Activated T-cell treated with anti-CD3 and anti-CD28 coated beads for 24 hours (primary cell): Measurements from ENCODE around the gene ZNF467.

Experiments used
- DNase-seq: peaks from one replicate; pipeline ENCODE4 v3.0.0-alpha.2; 2020; ENCODE audit warnings: low read depth

The ZNF467 gene

GRCh38 chr7:149808311-149808710 is 34.9 kb upstream of the ZNF467 start:
- no peak for DNase-seq

DNA sequence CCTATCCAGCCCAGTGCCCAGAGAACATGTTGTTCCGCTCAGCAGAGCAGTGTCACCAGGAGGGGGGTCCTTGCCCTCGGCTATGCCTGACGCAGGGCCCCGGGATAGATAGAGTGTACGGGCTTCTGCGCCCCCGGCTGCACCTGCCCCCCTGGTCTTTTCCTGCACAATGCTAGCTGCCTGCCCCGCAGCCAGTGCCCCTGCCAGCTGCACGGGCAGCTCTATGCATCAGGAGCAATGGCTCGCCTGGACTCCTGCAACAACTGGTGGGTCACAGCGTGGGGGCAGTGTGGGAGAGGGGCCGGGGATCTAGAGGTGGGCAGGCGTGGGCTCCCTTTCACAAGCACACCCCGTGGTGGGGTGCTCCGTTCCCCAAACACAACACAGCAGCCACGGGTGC is 33.3 kb upstream of the ZNF467 start:
- no peak for DNase-seq

DNA sequence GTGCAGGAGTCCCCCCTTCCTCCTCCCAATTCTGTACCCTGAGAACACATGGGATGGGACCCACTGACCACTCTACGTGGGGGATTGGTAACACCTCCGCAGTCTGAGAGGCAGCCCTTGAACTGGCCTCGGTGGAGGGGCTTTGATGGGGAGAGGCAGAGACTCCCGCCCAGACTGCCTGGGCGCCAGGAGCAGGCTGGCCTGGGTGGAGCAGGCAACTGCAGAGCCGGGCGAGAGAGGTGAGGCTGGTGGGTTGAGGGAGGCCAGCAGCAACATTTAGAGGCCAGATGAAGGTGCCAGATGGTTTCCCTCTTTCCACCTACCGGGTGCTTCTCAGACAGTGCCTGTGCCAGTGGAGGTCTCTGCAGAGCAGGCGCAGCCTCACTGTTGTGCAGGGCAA is 30.7 kb upstream of the ZNF467 start:
- DNase-seq, result no peak

DNA sequence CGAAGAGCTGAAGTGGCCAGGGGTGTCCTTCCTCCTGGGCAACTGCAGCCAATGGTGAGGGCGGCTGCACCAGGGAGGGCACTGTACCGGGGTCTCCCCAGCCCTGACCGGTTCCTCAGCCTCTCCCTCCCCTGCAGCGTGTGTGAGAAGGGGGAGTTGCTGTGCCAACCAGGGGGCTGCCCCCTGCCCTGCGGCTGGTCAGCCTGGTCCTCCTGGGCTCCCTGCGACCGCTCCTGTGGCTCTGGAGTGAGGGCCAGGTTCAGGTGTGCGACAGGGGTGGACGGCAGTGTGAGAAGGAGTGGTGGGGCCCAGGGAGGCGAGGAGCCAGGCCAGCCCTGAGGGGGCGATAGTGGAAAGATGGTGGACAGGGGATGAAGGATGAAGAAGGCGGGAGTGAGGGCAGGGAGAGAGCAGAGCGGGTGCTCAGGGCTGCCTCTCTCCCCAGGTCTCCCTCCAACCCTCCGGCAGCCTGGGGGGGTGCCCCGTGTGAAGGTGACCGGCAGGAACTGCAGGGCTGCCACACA is 30.2 kb upstream of the ZNF467 start:
- no peak for DNase-seq

GRCh38 chr7:149802966-149803365 is 29.6 kb upstream of the ZNF467 start:
- no peak for DNase-seq

- DNase-seq, result no peak
Measured at GRCh38 chr7:149801816-149802215, 28.4 kb upstream of the ZNF467 start.

DNA sequence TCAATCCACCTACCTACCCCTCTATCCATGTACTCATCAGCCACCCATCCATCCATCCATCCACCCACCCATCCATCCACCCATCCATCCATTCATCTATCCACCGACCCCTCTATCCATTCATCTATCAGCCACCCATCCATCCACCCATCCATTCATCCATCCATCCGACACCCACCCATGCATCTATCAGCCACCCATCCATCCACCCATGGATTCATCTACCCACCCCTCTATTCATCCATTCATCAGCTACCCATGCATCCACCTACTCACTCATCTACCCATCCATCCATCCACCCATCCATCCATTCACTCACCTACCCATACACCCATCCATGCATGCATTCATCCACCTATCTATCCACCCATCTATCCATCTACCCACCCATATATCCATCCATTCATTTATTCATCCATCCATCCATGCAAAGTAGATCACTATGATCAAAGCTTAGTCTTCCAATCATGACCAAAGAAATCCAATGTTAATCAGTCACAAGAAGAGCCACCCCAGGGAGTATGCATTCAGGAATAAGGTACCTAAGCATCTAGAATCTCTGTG is 27.7 kb upstream of the ZNF467 start:
- DNase-seq, result no peak

DNA sequence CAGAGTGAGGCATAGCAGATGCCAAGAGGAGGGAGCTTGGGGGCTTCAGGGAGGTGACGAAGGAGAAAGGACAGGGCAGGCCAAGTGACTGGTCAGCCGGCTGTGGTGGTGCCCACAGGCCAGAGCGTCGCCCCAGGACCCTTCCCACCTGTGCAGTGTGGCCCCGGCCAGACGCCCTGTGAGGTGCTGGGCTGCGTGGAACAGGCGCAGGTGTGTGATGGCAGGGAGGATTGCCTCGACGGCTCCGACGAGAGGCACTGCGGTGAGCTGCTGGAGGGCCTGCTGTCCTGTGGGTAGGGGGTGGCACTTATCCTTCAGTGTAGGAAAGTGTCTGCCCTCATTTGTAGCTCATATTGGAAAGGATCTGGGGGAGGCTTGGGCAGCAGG is 26.8 kb upstream of the ZNF467 start:
- DNase-seq, result no peak

DNA sequence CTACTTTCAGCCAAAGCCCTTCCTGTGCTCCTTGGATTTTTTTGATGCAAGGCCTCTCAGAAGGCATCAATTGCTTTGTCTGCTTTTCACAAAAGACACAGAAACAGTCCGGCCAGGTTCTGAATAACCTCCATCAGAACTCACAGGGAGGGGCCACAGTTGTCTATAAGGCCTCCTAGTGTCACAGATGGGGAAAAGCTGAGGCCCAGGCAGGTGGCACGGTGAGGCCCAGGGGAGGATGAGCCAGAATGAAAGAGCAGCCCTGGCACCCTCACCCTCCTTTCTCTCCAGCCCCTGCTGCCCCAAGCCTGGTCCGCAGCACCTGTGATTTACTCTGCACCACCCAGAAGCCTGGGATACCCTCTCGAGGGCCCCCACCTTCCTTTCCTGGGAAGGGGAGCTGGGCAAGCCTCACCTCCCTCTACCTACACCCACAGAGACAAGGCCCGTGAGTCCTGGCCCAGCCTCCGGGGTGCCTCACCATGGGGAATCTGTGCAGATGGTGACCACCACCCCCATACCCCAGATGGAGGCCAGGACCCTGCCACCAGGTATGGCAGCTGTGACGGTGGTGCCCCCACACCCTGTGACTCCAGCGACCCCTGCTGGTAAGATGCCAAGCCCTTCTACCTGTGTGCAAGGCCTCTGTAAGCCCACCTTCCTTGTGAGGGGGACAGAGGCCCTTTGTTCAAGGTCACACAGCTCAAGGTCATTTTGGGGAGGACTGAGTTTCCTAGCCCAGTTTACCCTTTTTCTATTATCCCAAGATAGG is 26.2 kb upstream of the ZNF467 start:
- peak; percentile 32 for DNase-seq

DNA sequence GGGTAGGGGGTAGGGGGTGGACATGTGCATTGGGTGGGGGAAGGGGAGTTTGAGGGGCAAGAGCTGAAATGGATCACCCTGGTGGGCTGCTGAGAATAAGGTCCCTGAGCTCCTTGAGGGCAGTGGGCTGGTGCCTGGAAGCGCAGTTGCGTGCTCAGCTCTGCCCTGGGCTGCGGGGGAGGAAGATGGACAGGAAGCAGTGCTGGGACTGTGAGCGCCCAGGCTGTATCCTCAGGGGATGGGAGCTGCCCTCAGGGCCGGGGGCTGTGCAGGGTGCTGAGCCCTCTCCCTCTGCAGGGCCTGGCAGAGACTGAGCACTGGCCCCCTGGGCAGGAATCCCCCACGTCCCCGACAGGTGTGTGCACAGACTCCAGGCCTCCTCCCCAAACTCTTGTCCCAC is 24.4 kb upstream of the ZNF467 start:
- no peak for DNase-seq

DNA sequence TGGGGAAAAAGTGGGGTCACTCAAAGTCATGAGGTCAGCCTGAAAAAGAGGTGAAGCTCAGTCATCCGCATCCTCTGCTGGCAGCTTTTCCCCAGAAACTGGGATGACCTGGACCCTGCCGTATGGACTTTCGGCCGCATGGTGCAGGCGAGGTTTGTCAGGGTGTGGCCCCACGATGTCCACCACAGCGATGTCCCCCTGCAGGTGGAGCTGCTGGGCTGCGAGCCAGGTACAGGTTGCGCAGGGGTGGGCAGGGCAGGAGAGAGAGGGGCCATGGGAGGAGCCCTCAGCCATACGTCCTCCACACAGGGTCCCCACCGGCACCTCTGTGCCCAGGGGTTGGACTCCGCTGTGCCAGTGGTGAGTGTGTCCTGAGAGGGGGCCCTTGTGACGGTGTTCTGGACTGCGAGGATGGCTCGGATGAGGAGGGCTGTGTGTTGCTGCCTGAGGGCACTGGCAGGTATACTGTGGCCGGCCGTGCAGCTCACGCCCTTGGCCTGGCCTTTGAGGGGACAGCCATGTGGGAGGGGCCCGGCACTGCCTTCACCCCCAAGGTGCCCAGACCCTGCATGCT is 23.0 kb upstream of the ZNF467 start:
- DNase-seq, result no peak

DNA sequence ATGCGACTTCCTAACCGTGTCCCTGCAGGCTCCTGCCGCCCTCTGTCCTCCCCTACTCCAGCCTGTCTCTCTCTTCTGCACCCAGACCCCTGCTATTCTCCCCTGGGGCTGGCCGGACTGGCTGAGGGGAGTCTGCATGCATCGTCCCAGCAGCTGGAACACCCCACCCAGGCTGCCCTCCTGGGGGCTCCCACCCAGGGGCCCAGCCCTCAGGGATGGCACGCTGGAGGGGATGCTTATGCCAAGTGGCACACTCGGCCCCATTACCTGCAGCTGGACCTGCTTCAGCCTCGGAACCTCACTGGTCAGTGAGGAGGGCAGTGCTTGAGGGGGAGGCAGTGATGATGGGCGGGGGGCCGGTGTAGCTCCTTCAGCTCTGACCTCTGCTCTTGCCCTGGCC is 21.7 kb upstream of the ZNF467 start:
- DNase-seq, result no peak

DNA sequence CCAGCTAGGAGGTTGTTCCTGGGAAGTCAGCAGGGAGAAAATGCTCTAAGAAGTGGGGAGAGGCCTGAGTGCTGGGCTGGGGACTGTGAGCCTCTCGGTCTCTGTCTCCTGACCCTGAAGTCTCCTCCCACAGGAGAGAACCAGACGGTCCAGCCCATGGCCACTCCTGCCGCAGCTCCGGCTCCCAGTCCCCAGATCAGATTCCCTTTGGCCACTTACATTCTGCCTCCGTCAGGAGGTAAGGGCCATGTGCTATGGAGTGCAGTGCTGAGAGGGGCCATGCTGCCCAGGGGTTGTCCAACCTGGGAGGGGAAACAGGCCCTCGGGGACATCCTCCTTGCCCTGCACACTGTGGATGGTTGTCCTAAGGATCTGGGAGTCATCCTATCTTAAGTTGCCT is 21.3 kb upstream of the ZNF467 start:
- no peak for DNase-seq

DNA sequence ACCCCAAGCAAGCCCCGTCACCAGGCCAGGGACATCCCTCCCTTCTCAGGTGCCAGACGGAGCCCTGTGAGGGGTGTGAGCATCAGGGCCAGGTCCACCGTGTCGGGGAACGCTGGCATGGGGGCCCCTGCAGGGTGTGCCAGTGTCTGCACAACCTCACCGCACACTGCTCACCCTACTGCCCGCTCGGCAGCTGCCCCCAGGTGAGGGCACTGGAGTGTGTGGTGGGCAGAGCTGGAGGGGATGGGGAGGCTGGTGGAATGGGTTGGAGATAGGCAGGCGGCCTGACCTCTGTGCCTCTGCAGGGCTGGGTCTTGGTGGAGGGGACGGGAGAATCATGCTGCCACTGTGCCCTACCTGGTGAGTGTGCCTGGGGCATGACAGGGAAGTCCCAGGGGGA is 19.9 kb upstream of the ZNF467 start:
- no peak for DNase-seq

DNA sequence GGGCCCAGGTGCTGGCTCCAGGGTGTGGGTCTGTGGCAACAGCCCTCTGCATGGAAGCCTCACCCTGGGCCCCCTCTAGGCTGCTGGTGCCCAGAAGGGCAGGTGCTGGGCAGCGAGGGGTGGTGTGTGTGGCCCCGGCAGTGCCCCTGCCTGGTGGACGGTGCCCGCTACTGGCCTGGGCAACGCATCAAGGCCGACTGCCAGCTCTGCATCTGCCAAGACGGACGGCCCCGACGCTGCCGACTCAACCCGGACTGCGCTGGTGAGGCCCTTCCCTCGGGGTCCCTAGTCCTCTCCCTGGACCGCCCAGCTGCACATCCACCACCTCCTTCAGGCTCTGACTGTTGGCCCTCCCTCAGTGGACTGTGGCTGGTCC is 18.8 kb upstream of the ZNF467 start:
- DNase-seq, result no peak

DNA sequence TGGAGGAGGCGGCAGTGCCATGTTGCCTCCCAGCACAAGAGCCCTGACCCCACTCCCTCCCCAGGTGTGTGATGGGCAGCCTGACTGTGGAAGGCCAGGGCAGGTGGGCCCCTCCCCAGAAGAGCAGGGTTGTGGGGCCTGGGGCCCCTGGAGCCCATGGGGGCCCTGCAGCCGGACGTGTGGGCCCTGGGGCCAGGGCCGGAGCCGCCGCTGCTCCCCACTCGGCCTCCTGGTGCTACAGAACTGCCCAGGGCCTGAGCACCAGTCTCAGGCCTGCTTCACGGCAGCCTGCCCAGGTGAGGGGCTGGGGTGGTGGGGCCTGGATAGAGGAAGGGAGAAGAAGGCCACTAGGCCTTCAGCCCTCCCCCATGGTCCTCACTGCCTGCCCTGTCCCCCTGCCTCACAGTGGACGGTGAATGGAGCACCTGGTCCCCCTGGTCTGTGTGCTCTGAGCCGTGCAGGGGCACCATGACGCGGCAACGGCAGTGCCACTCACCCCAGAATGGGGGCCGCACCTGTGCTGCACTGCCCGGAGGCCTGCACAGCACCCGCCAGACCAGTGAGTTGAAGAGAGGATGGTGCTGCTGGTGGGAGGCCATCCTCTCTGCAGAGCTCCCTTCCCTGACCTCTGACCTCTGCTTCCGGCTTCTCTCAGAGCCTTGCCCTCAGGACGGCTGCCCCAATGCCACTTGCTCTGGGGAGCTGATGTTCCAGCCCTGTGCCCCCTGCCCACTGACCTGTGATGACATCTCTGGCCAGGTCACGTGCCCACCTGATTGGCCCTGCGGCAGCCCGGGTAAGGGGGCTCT is 18.2 kb upstream of the ZNF467 start:
- no peak for DNase-seq

- DNase-seq, result no peak
Measured at GRCh38 chr7:149790754-149791360, 17.5 kb upstream of the ZNF467 start.

- DNase-seq, result peak; percentile 12
Measured at GRCh38 chr7:149790146-149790548, 16.8 kb upstream of the ZNF467 start.

- no peak for DNase-seq
Measured at GRCh38 chr7:149789101-149789500, 15.7 kb upstream of the ZNF467 start.

- DNase-seq, result no peak
Measured at GRCh38 chr7:149788300-149788851, 15.0 kb upstream of the ZNF467 start.

- no peak for DNase-seq
Measured at GRCh38 chr7:149787428-149788299, 14.3 kb upstream of the ZNF467 start.
